K562 (cell line): ENCODE measurements around the gene MYL6B. TPM values are rescaled to one million over a fixed set of nuclear protein-coding genes. Genes with fewer than 3 reads are reported as not detected.

Source experiments
- ATAC-seq: fragments of 200-7000 bp; cut with Tn5 transposase; 3 replicates; pipeline ENCODE4 v1.9.1; 2020; ENCODE audit warnings: moderate library complexity
- BruUV-seq: library from RNA; stranded (reverse); fragments of 400-500 nt; replicated peaks from 2 replicates; lab custom pipeline; 2021; lab: Mats Ljungman, UMichigan
- CTCF ChIA-PET: fragments of 300-600 bp; formaldehyde crosslinking; extraction: SDS; loops from one replicate; lab custom pipeline; 2021; ENCODE audit warnings: low intra/inter-chr PET ratio; lab: Yijun Ruan, JAX
- POLR2A ChIA-PET: fragments of 300-600, 350-650 bp; sonication (Branson Sonifier 250); formaldehyde crosslinking; extraction: SDS; loops from one replicate; lab custom pipeline; 2021; ENCODE audit warnings: antibody characterized with exemption, inconsistent platforms; lab: Yijun Ruan, JAX
- DNase-seq, 4 experiments: peaks; one replicate each; pipeline versions ENCODE4 v3.0.0 to v3.0.0-alpha.2; 2011 to 2018; ENCODE audit warnings: low spot score in 3 of 4, mixed read lengths in 3 of 4; ENCODE audit errors: extremely low read depth in 1 of 4
- FAIRE-seq: peaks from 2 replicates; lab custom pipeline; 2011; peaks lifted over from hg19 to GRCh38; lab: Jason Lieb, UNC
- H2AFZ ChIP-seq: 2 replicates; pipeline ENCODE4 v1.6.0; 2011; ENCODE audit warnings: low read depth, low read length, control low read depth, inconsistent platforms
- H3K27ac ChIP-seq: fragments of 200-600 bp; 3 replicates; pipeline ENCODE4 v1.8.0; 2011; ENCODE audit warnings: low read depth, mild to moderate bottlenecking, control low read depth, inconsistent platforms, low read length, moderate library complexity, mixed read lengths; ENCODE audit errors: extremely low read depth
- H3K27me3 ChIP-seq, 2 experiments: fragments of 300-600 bp in 1 of 2; 2 replicates in 1 of 2; 3 replicates in 1 of 2; pipeline versions ENCODE4 v1.6.0 to v1.8.0; 2011; ENCODE audit warnings: inconsistent platforms in 2 of 2, low read length in 2 of 2, mild to moderate bottlenecking in 1 of 2, mixed read lengths in 1 of 2, moderate library complexity in 1 of 2; ENCODE audit not compliant: control insufficient read depth in 2 of 2, insufficient read depth in 2 of 2
- H3K36me3 ChIP-seq: fragments of 300-600 bp; 3 replicates; pipeline ENCODE4 v1.8.0; 2011; ENCODE audit warnings: mild to moderate bottlenecking, low read length, inconsistent platforms; ENCODE audit not compliant: control insufficient read depth, insufficient read depth
- H3K4me1 ChIP-seq, 2 experiments: fragments of 200-600 bp in 1 of 2; replicated peaks in 1 of 2; 2 replicates in 1 of 2; 3 replicates in 1 of 2; pipeline versions ENCODE4 v1.5.1 to v1.8.0; 2011; ENCODE audit warnings: inconsistent platforms in 2 of 2, low read length in 2 of 2, mild to moderate bottlenecking in 1 of 2, mixed read lengths in 1 of 2, moderate library complexity in 1 of 2; ENCODE audit not compliant: control insufficient read depth in 2 of 2, insufficient read depth in 2 of 2
- H3K4me2 ChIP-seq: 2 replicates; pipeline ENCODE4 v1.6.1; 2011; ENCODE audit warnings: low read length, control low read depth, inconsistent platforms, mixed read lengths; ENCODE audit not compliant: insufficient read depth
- H3K4me3 ChIP-seq: fragments of 200-600 bp; sonication (generic), shearing (Covaris generic); 2 replicates; pipeline ENCODE4 v1.5.1; 2016; ENCODE audit warnings: control low read depth, inconsistent platforms
- H3K79me2 ChIP-seq: fragments of 200-600 bp; 3 replicates; pipeline ENCODE4 v1.8.0; 2011; ENCODE audit warnings: low read length, inconsistent platforms; ENCODE audit not compliant: control insufficient read depth, insufficient read depth
- H3K9ac ChIP-seq, 2 experiments: 2 replicates each; pipeline versions ENCODE4 v1.6.0 to v1.6.1; 2011; ENCODE audit warnings: low read depth in 2 of 2, low read length in 2 of 2, control low read depth in 1 of 2, inconsistent platforms in 1 of 2, mild to moderate bottlenecking in 1 of 2, mixed read lengths in 1 of 2; ENCODE audit not compliant: insufficient read depth in 1 of 2
- H3K9me1 ChIP-seq: one replicate; pipeline ENCODE4 v1.6.0; 2011; ENCODE audit warnings: inconsistent platforms, mild to moderate bottlenecking, low read length, moderate library complexity; ENCODE audit not compliant: control insufficient read depth, insufficient read depth
- H3K9me3 ChIP-seq: replicated peaks from 2 replicates; pipeline ENCODE4 v1.5.1; 2011; ENCODE audit warnings: low read depth, low read length, inconsistent platforms; ENCODE audit not compliant: control insufficient read depth, insufficient read depth
- H4K20me1 ChIP-seq: replicated peaks from 2 replicates; pipeline ENCODE4 v1.6.1; 2011; ENCODE audit warnings: low read length, inconsistent platforms, mixed read lengths; ENCODE audit not compliant: control insufficient read depth, insufficient read depth
- C11orf30 ChIP-seq: fragments of 450-650 bp; IDR thresholded peaks from 2 replicates; pipeline ENCODE4 v1.6.1; 2016; ENCODE audit warnings: low read depth, mild to moderate bottlenecking
- EGR1 ChIP-seq: fragments of 450-650 bp; conservative IDR thresholded peaks from 2 replicates; pipeline ENCODE4 v1.6.1; 2017; ENCODE audit warnings: mild to moderate bottlenecking
- HCFC1 ChIP-seq: IDR thresholded peaks from 2 replicates; pipeline ENCODE4 v1.6.1; 2012; ENCODE audit warnings: low read depth, low read length, improper control_type of control experiment
- NR3C1 ChIP-seq: sonication (generic); formaldehyde crosslinking; IDR thresholded peaks from 2 replicates; pipeline ENCODE4 v1.8.1; 2022; ENCODE audit warnings: missing genetic modification reagents
- TAF9B ChIP-seq: fragments of 450-650 bp; IDR thresholded peaks from 2 replicates; pipeline ENCODE4 v1.6.1; 2018; ENCODE audit warnings: mild to moderate bottlenecking; ENCODE audit not compliant: partially characterized antibody
- ZNF121 ChIP-seq: sonication (generic); formaldehyde crosslinking; conservative IDR thresholded peaks from 2 replicates; pipeline ENCODE4 v1.8.0; 2022; ENCODE audit warnings: missing genetic modification reagents
- ZNF311 ChIP-seq: fragments of 250-450 bp; sonication (Bioruptor Pico); IDR thresholded peaks from 2 replicates; pipeline ENCODE4 v1.4.0; 2020; ENCODE audit warnings: mild to moderate bottlenecking, moderate library complexity
- ZNF586 ChIP-seq: fragments of 450-650 bp; formaldehyde crosslinking; conservative IDR thresholded peaks from 2 replicates; pipeline ENCODE4 v1.4.0; 2020; ENCODE audit warnings: mild to moderate bottlenecking, moderate library complexity
- ZZZ3 ChIP-seq: fragments of 450-650 bp; IDR thresholded peaks from 2 replicates; pipeline ENCODE4 v1.6.1; 2016; ENCODE audit warnings: antibody characterized with exemption, mild to moderate bottlenecking, moderate library complexity
- WGBS: fragments of 100-300 bp; shearing (Covaris generic); methylation state at CpG from one replicate; pipeline ENCODE4 v1.1.6; 2016; ENCODE audit warnings: low coverage, mixed read lengths; ENCODE audit not compliant: insufficient coverage; ENCODE audit errors: missing lambda C conversion rate; 5-methylcytosine and 5-hydroxymethylcytosine counted together
- in situ Hi-C: fragments of 300-500 bp; cut with MboI; formaldehyde crosslinking; loops from 4 replicates; pipeline ENCODE4 v1.15.0; 2018; ENCODE audit warnings: inconsistent platforms, mixed read lengths
- intact Hi-C: fragments of 100-400 bp; cut with micrococcal nuclease; formaldehyde crosslinking; loops from 2 replicates; pipeline ENCODE4 v1.14.2; 2022
- polyA plus RNA-seq, 8 experiments: library from polyadenylated mRNA; depleted of rRNA in 4 of 8; stranded (reverse) in 5 of 8; unstranded in 3 of 8; fragments of >200 nt; fragmentation: Nextera tagmentation in 2 of 8; fragmentation: Illumina TruSeq in 1 of 8; extraction: Ambion mirVana in 2 of 8; extraction: Trizol in 1 of 8; gene quantifications; 2 replicates each; pipeline versions ENCODE4 v1.2.1 to v1.2.3, GENCODE V29; 2011 to 2014; ENCODE audit warnings: inconsistent platforms in 1 of 8, missing spikeins in 1 of 8
- total RNA-seq, 7 experiments: library from RNA; depleted of rRNA in 6 of 7; stranded (reverse); fragments of >200 nt in 6 of 7; fragmentation: Illumina TruSeq in 2 of 7; extraction: Trizol in 2 of 7; gene quantifications; 2 replicates each; pipeline versions ENCODE4 v1.2.1 to v1.2.3, GENCODE V29; 2011 to 2021; ENCODE audit warnings: low replicate concordance in 1 of 7
- TF ChIP-seq, protein P1 (sequence below): fragments of 450-650 bp; formaldehyde crosslinking; IDR thresholded peaks from 2 replicates; pipeline ENCODE4 v1.4.0; 2020; ENCODE audit warnings: mild to moderate bottlenecking
- TF ChIP-seq, protein P2 (sequence below): sonication (generic); formaldehyde crosslinking; IDR thresholded peaks from 2 replicates; pipeline ENCODE4 v1.8.0; 2023; ENCODE audit warnings: mild to moderate bottlenecking, missing genetic modification reagents
- TF ChIP-seq, protein P3 (sequence below): sonication (generic); formaldehyde crosslinking; IDR thresholded peaks from 2 replicates; pipeline ENCODE4 v1.8.0; 2022; ENCODE audit warnings: missing genetic modification reagents, mild to moderate bottlenecking, moderate library complexity, borderline replicate concordance

MYL6B gene
- total and polyA plus RNA-seq, 9 of the 15 experiments (the other 6 are each of a cell fraction or from before 2014, with no cell fraction given), result 42.8 to 77.3 (median 68.6) TPM

DNA sequence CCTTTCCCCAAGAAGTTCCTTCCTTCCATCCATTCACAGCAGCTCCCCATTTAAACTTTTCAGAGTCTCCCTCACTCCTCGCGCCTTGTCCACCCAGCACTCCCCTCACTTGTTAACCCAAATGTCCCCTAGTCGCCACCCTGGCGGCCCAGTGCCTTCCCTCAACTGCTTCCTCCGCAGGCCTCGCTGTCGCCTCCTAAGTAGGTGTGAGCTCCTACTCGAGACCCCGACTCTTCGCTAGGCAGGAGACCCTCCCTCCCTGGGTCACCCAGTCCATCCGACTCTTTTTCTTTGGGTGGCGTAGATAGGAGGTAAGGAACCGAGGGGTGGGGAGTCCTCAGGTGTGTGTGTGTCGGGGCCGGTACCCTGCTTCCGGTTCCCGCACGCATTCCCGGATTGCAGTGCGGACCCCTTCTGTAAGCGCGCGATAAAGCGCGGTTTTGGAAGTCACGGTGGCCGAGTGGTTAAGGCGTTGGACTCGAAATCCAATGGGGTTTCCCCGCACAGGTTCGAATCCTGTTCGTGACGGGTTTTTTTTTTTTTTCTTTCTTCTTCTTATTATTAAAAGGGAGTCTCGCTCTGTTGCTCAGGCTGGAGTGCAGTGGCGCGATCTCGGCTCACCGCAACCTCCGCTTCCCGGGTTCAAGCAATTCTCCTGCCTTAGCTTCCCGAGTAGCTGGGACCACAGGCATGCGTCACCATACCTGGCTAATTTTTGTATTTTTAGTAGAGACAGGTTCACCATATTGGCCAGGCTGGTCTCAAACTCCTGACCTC is 37.7 kb downstream of the MYL6B start:
- Histone ChIP-seq H3K27me3 (no peaks in the 10 kb centered on the region), H3K4me2 (peak overlapping the region; percentile 95), H3K9me3 (no peaks in the 10 kb centered on the region), H2AFZ (peak overlapping the region; percentile 98), H3K4me3 (peak overlapping the region; percentile 85), H3K27ac (peak overlapping the region; percentile 88), H3K9me1 (no peaks in the 10 kb centered on the region), H3K9ac (peak overlapping the region; percentile 84 to 90), H4K20me1 (no peaks in the 10 kb centered on the region), H3K36me3 (peaks cover 22% of the 10 kb centered on the region), H3K79me2 (peaks cover 39% of the 10 kb centered on the region), H3K4me1 (peaks cover 4 to 16% of the 10 kb centered on the region in 2 experiments; a peak in 3 of 5 replicates)
- peak; percentile 73 to 96 (median 77) for DNase-seq
- peak; percentile 68 for ATAC-seq
- ChIA-PET POLR2A (interaction anchor here (0.6 to 5.9 kb wide), 24 partner anchors 9 to 242 kb away, joined by 3 to 54 read pairs (median 4); partner anchors contain the start of genes COQ10A, ESYT1, MYL6 and RNF41), CTCF (interaction anchor here (0.6 to 2.9 kb wide), 10 partner anchors 15 to 1053 kb away, joined by 3 to 36 read pairs (median 7); partner anchors contain the start of genes ANKRD52, GDF11, NABP2 and RNF41)
- WGBS, result 1% methylated on average over 38 of the region's 42 CpGs
- intact Hi-C loops, result loop anchor here (1.0 to 5.0 kb wide), 4 partner anchors 64 to 143 kb away; partner anchors contain the start of gene CNPY2
- in situ Hi-C loops, result loop anchor here (5.0 kb wide), 3 partner anchors 63 to 277 kb away; partner anchors contain the start of genes ANKRD52, ESYT1 and SPRYD4
- no TSS peak for BruUV-seq
- peak; percentile 44 for FAIRE-seq
- TF ChIP-seq C11orf30, result no peak
- no peak for TF ChIP-seq ZNF311
- peak; percentile 48; the same call in 1 of the 2 replicates for TF ChIP-seq ZNF121 (CRISPR knock-in tag)
- TF ChIP-seq, protein P1, sequence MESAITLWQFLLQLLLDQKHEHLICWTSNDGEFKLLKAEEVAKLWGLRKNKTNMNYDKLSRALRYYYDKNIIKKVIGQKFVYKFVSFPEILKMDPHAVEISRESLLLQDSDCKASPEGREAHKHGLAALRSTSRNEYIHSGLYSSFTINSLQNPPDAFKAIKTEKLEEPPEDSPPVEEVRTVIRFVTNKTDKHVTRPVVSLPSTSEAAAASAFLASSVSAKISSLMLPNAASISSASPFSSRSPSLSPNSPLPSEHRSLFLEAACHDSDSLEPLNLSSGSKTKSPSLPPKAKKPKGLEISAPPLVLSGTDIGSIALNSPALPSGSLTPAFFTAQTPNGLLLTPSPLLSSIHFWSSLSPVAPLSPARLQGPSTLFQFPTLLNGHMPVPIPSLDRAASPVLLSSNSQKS (CRISPR knock-in tag), result no peak
- no peak for TF ChIP-seq ZNF586 (CRISPR knock-in tag)
- no peak for TF ChIP-seq NR3C1
- TF ChIP-seq EGR1, result no peak
- no peak for TF ChIP-seq TAF9B
- TF ChIP-seq, protein P2, sequence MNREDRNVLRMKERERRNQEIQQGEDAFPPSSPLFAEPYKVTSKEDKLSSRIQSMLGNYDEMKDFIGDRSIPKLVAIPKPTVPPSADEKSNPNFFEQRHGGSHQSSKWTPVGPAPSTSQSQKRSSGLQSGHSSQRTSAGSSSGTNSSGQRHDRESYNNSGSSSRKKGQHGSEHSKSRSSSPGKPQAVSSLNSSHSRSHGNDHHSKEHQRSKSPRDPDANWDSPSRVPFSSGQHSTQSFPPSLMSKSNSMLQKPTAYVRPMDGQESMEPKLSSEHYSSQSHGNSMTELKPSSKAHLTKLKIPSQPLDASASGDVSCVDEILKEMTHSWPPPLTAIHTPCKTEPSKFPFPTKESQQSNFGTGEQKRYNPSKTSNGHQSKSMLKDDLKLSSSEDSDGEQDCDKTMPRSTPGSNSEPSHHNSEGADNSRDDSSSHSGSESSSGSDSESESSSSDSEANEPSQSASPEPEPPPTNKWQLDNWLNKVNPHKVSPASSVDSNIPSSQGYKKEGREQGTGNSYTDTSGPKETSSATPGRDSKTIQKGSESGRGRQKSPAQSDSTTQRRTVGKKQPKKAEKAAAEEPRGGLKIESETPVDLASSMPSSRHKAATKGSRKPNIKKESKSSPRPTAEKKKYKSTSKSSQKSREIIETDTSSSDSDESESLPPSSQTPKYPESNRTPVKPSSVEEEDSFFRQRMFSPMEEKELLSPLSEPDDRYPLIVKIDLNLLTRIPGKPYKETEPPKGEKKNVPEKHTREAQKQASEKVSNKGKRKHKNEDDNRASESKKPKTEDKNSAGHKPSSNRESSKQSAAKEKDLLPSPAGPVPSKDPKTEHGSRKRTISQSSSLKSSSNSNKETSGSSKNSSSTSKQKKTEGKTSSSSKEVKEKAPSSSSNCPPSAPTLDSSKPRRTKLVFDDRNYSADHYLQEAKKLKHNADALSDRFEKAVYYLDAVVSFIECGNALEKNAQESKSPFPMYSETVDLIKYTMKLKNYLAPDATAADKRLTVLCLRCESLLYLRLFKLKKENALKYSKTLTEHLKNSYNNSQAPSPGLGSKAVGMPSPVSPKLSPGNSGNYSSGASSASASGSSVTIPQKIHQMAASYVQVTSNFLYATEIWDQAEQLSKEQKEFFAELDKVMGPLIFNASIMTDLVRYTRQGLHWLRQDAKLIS (CRISPR knock-in tag), result peak; percentile 89; the same call in 1 of the 2 replicates
- TF ChIP-seq ZZZ3, result no peak
- TF ChIP-seq HCFC1, result peak; percentile 45; the same call in 1 of the 2 replicates
- TF ChIP-seq, protein P3, sequence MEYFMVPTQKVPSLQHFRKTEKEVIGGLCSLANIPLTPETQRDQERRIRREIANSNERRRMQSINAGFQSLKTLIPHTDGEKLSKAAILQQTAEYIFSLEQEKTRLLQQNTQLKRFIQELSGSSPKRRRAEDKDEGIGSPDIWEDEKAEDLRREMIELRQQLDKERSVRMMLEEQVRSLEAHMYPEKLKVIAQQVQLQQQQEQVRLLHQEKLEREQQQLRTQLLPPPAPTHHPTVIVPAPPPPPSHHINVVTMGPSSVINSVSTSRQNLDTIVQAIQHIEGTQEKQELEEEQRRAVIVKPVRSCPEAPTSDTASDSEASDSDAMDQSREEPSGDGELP (CRISPR knock-in tag), result peak; percentile 77
